ENCODE data around the gene F2R. TPM values are rescaled to one million over a fixed set of nuclear protein-coding genes. Genes with fewer than 3 reads are reported as not detected.
A peak's percentile ranks its signal among the peaks of the same experiment; 100 is the strongest.

Gene F2R
- total RNA-seq, 1 experiment from 2014 or later, result 3.6 TPM

GRCh38 chr5:76690037-76690679, 25.8 kb upstream of the F2R start:
- POLR2A ChIA-PET (ENCODE audit: unreplicated experiment), result interaction anchor here (0.7 kb wide), 1 partner anchor 86 kb away, joined by 4 read pairs; no protein-coding TSS in a partner anchor
- H3K4me2 ChIP-seq, result no peak overlapping the region
- TF ChIP-seq EZH2 (IDR thresholded peaks at IDR 0.05; ENCODE audit: low read depth) (no peak), CTCF (conservative IDR thresholded peaks at IDR 0.05) (no peak)

GRCh38 chr5:76690704-76691466, 25.0 kb upstream of the F2R start:
- Histone ChIP-seq H3K79me2 (ENCODE audit: low read depth) (no peaks in the 10 kb centered on the region), H2AFZ (0 out of 2 replicates have a peak overlapping the region, but pooled peaks have one; percentile 3), H3K9me2 (ENCODE audit: insufficient read depth) (no peaks in the 10 kb centered on the region), H3K4me1 (replicated peaks; ENCODE audit: insufficient read depth) (peaks cover 33% of the 10 kb centered on the region), H3K9me3 (ENCODE audit: insufficient read depth, low read depth) (no peaks in the 10 kb centered on the region), H4K20me1 (ENCODE audit: insufficient read depth) (no peaks in the 10 kb centered on the region), H3F3A (ENCODE audit: insufficient read depth, low read depth) (0 out of 2 replicates have a peak, but pooled peaks cover 3% of the 10 kb centered on the region), H3K4me2 (no peak overlapping the region), H3K36me3 (ENCODE audit: low read depth) (no peaks in the 10 kb centered on the region), H3K27ac (no peak overlapping the region), H3K27me3 (ENCODE audit: insufficient read depth, low read depth) (no peaks in the 10 kb centered on the region), H3K4me3 (no peak overlapping the region)
- peak in 1 of 2 experiments; percentile 68 for DNase-seq
- intact Hi-C loops (cut with micrococcal nuclease; ENCODE audit: unreplicated experiment), result no loop called here
- TF ChIP-seq EZH2 (IDR thresholded peaks at IDR 0.05; ENCODE audit: low read depth), result no peak
- no peak for TF ChIP-seq CTCF (conservative IDR thresholded peaks at IDR 0.05)
- no TSS peak for BruUV-seq (replicated peaks)
- ChIA-PET POLR2A (ENCODE audit: unreplicated experiment) (no interaction called here), CTCF (no interaction called here)

More at GRCh38 chr5:76690037-76690679, 25.8 kb upstream of the F2R start:
- no peaks in the 10 kb centered on the region for H3K9me3 ChIP-seq (ENCODE audit: insufficient read depth, low read depth)
- no peak overlapping the region for H3K27ac ChIP-seq
- no peak overlapping the region for H3K4me3 ChIP-seq
- intact Hi-C loops (cut with micrococcal nuclease; ENCODE audit: unreplicated experiment), result no loop called here
- no peaks in the 10 kb centered on the region for H3K36me3 ChIP-seq (ENCODE audit: low read depth)
- H3K79me2 ChIP-seq (ENCODE audit: low read depth), result no peaks in the 10 kb centered on the region
- 0 out of 2 replicates have a peak, but pooled peaks cover 3% of the 10 kb centered on the region for H3F3A ChIP-seq (ENCODE audit: insufficient read depth, low read depth)
- no peak for DNase-seq
- CTCF ChIA-PET, result interaction anchor here (0.5 kb wide), 1 partner anchor 25 kb away, joined by 9 read pairs; no protein-coding TSS in a partner anchor
- H3K9me2 ChIP-seq (ENCODE audit: insufficient read depth), result no peaks in the 10 kb centered on the region
- no TSS peak for BruUV-seq (replicated peaks)
- no peak overlapping the region for H2AFZ ChIP-seq
- peaks cover 33% of the 10 kb centered on the region for H3K4me1 ChIP-seq (replicated peaks; ENCODE audit: insufficient read depth)
- H4K20me1 ChIP-seq (ENCODE audit: insufficient read depth), result no peaks in the 10 kb centered on the region
- no peaks in the 10 kb centered on the region for H3K27me3 ChIP-seq (ENCODE audit: insufficient read depth, low read depth)

- TF ChIP-seq EZH2 (IDR thresholded peaks at IDR 0.05; ENCODE audit: low read depth) (no peak), CTCF (conservative IDR thresholded peaks at IDR 0.05) (no peak)
- Histone ChIP-seq H3K36me3 (ENCODE audit: low read depth) (no peaks in the 10 kb centered on the region), H3K4me2 (no peak overlapping the region), H3K79me2 (ENCODE audit: low read depth) (no peaks in the 10 kb centered on the region), H3K4me1 (replicated peaks; ENCODE audit: insufficient read depth) (peaks cover 33% of the 10 kb centered on the region), H3K27ac (no peak overlapping the region), H4K20me1 (ENCODE audit: insufficient read depth) (no peaks in the 10 kb centered on the region), H3K27me3 (ENCODE audit: insufficient read depth, low read depth) (no peaks in the 10 kb centered on the region), H3F3A (ENCODE audit: insufficient read depth, low read depth) (0 out of 2 replicates have a peak, but pooled peaks cover 3% of the 10 kb centered on the region), H3K4me3 (no peak overlapping the region), H2AFZ (0 out of 2 replicates have a peak overlapping the region, but pooled peaks have one; percentile 3), H3K9me2 (ENCODE audit: insufficient read depth) (no peaks in the 10 kb centered on the region), H3K9me3 (ENCODE audit: insufficient read depth, low read depth) (no peaks in the 10 kb centered on the region)
- no peak for DNase-seq
- POLR2A ChIA-PET (ENCODE audit: unreplicated experiment), result no interaction called here
- no TSS peak for BruUV-seq (replicated peaks)
- CTCF ChIA-PET, result no interaction called here
- intact Hi-C loops (cut with micrococcal nuclease; ENCODE audit: unreplicated experiment), result no loop called here
Observed at GRCh38 chr5:76691467-76692273, 24.3 kb upstream of the F2R start.

Data from PC-9 (cell line).